ENCODE data around the gene PCAT6. TPM values are rescaled to one million over a fixed set of nuclear protein-coding genes. Genes with fewer than 3 reads are reported as not detected.

The PCAT6 gene
- total and polyA plus RNA-seq, 2 donors (not counting 3 experiments of a cell fraction or from before 2014, with no cell fraction given): 1.7 to 2.4 TPM

- no peak overlapping the region for H3K9ac ChIP-seq (replicated peaks; ENCODE audit: extremely low read depth, insufficient read depth, low read length)
- H3K4me1 ChIP-seq (ENCODE audit: control insufficient read depth, extremely low read depth, insufficient read depth, low read length): peaks cover 5% of the 10 kb centered on the region
- H3K79me2 ChIP-seq (ENCODE audit: control insufficient read depth, insufficient read depth, low read length): peaks cover 78% of the 10 kb centered on the region
- no peak overlapping the region for H3K4me3 ChIP-seq (replicated peaks in 1 of 3; ENCODE audit: insufficient read depth in 1 of 3, low read depth in 1 of 3, low read length in 3 of 3)
- no peaks in the 10 kb centered on the region for H3K36me3 ChIP-seq (ENCODE audit: control insufficient read depth in 2 of 2, extremely low read depth in 1 of 2, insufficient read depth in 2 of 2, low read length in 2 of 2)
- TF ChIP-seq POLR2AphosphoS5 (IDR thresholded peaks at IDR 0.05; ENCODE audit: insufficient read depth, low read depth, low read length) (no peak), MAX (IDR thresholded peaks at IDR 0.05; ENCODE audit: insufficient read depth, insufficient read length) (no peak), FOS (IDR thresholded peaks at IDR 0.05; ENCODE audit: borderline replicate concordance, insufficient read depth, low read length) (no peak)
- no peaks in the 10 kb centered on the region for H3K27me3 ChIP-seq (ENCODE audit: control insufficient read depth in 2 of 2, insufficient read depth in 2 of 2, low read length in 2 of 2)
- no peak for DNase-seq (ENCODE audit: low read depth, low spot score)
- intact Hi-C loops (cut with micrococcal nuclease): no loop called here
- peaks cover 15% of the 10 kb centered on the region for H4K20me1 ChIP-seq (replicated peaks; ENCODE audit: control insufficient read depth, extremely low read depth, insufficient read depth, low read length)
- POLR2A ChIA-PET: no interaction called here
- H2AFZ ChIP-seq (ENCODE audit: low read depth, low read length): no peak overlapping the region
- no peak overlapping the region for H3K4me2 ChIP-seq (ENCODE audit: insufficient read depth, low read length)
- CTCF ChIA-PET: no interaction called here
- peaks cover 2% of the 10 kb centered on the region for H3K9me1 ChIP-seq (replicated peaks; ENCODE audit: control insufficient read depth, extremely low read depth, insufficient read depth, low read length)
- no TSS peak for BruUV-seq (replicated peaks)
- H3K9me3 ChIP-seq (replicated peaks; ENCODE audit: control insufficient read depth, insufficient read depth, low read length): no peaks in the 10 kb centered on the region
- dilution Hi-C loops (cut with MboI; ENCODE audit: extremely low pct_ligation_motif_present, low sequenced_read_pairs): no loop called here
- H3K27ac ChIP-seq (ENCODE audit: insufficient read depth, low read depth, low read length): no peak overlapping the region
- FAIRE-seq: no peak
These were observed 6.6 kb upstream of the PCAT6 start for GRCh38 chr1:202804126-202804525.

GRCh38 chr1:202805886-202806844, 4.6 kb upstream of the PCAT6 start:
- BruUV-seq (replicated peaks): TSS peak; percentile 18
- Histone ChIP-seq H3K9ac (replicated peaks; ENCODE audit: extremely low read depth, insufficient read depth, low read length) (peak overlapping the region; percentile 76), H3K79me2 (ENCODE audit: control insufficient read depth, insufficient read depth, low read length) (peaks cover 65% of the 10 kb centered on the region), H3K4me3 (replicated peaks in 1 of 3; ENCODE audit: insufficient read depth in 1 of 3, low read depth in 1 of 3, low read length in 3 of 3) (peak overlapping the region; percentile 55 to 99 (median 93)), H3K9me3 (replicated peaks; ENCODE audit: control insufficient read depth, insufficient read depth, low read length) (no peaks in the 10 kb centered on the region), H2AFZ (ENCODE audit: low read depth, low read length) (peak overlapping the region; percentile 80), H3K27ac (ENCODE audit: insufficient read depth, low read depth, low read length) (no peak overlapping the region), H3K36me3 (ENCODE audit: control insufficient read depth in 2 of 2, extremely low read depth in 1 of 2, insufficient read depth in 2 of 2, low read length in 2 of 2) (no peaks in the 10 kb centered on the region), H3K27me3 (ENCODE audit: control insufficient read depth in 2 of 2, insufficient read depth in 2 of 2, low read length in 2 of 2) (peaks cover 0 to 2% of the 10 kb centered on the region in 2 experiments), H4K20me1 (replicated peaks; ENCODE audit: control insufficient read depth, extremely low read depth, insufficient read depth, low read length) (peaks cover 13% of the 10 kb centered on the region), H3K4me1 (ENCODE audit: control insufficient read depth, extremely low read depth, insufficient read depth, low read length) (peaks cover 12% of the 10 kb centered on the region), H3K9me1 (replicated peaks; ENCODE audit: control insufficient read depth, extremely low read depth, insufficient read depth, low read length) (no peaks in the 10 kb centered on the region), H3K4me2 (ENCODE audit: insufficient read depth, low read length) (peak overlapping the region; percentile 75)
- FAIRE-seq: peak; percentile 55
- TF ChIP-seq POLR2AphosphoS5 (IDR thresholded peaks at IDR 0.05; ENCODE audit: insufficient read depth, low read depth, low read length): no peak
- TF ChIP-seq POLR2A (IDR thresholded peaks at IDR 0.05; ENCODE audit: low read depth, low read length): no peak
- no peak for TF ChIP-seq CTCF (IDR thresholded peaks at IDR 0.05; ENCODE audit: extremely low read depth in 1 of 2, insufficient read depth in 1 of 2, low read depth in 1 of 2, low read length in 2 of 2)
- TF ChIP-seq FOS (IDR thresholded peaks at IDR 0.05; ENCODE audit: borderline replicate concordance, insufficient read depth, low read length): no peak
- TF ChIP-seq EZH2 (IDR thresholded peaks at IDR 0.05; ENCODE audit: borderline replicate concordance, low read depth, low read length, severe bottlenecking): no peak
- TF ChIP-seq GATA2 (IDR thresholded peaks at IDR 0.05; ENCODE audit: insufficient read depth, insufficient read length, low read depth, low read length): no peak
- POLR2A ChIA-PET: no interaction called here
- intact Hi-C loops (cut with micrococcal nuclease): no loop called here
- dilution Hi-C loops (cut with MboI; ENCODE audit: extremely low pct_ligation_motif_present, low sequenced_read_pairs): no loop called here
- CTCF ChIA-PET: interaction anchor here (0.6 kb wide), 1 partner anchor 46 kb away, joined by 4 read pairs; no protein-coding TSS in a partner anchor
- peak; percentile 34 for DNase-seq (ENCODE audit: low read depth, low spot score)
